Suppressor macrophage treated with lipopolysaccharide for 1 hour (primary cell): ENCODE measurements around the gene SLC25A26.

ENCODE experiments used
- DNase-seq, 3 donors: peaks; one replicate each; pipeline ENCODE4 v3.0.0-alpha.2; 2020 to 2022

Gene SLC25A26, protein sequence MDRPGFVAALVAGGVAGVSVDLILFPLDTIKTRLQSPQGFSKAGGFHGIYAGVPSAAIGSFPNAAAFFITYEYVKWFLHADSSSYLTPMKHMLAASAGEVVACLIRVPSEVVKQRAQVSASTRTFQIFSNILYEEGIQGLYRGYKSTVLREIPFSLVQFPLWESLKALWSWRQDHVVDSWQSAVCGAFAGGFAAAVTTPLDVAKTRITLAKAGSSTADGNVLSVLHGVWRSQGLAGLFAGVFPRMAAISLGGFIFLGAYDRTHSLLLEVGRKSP

DNA sequence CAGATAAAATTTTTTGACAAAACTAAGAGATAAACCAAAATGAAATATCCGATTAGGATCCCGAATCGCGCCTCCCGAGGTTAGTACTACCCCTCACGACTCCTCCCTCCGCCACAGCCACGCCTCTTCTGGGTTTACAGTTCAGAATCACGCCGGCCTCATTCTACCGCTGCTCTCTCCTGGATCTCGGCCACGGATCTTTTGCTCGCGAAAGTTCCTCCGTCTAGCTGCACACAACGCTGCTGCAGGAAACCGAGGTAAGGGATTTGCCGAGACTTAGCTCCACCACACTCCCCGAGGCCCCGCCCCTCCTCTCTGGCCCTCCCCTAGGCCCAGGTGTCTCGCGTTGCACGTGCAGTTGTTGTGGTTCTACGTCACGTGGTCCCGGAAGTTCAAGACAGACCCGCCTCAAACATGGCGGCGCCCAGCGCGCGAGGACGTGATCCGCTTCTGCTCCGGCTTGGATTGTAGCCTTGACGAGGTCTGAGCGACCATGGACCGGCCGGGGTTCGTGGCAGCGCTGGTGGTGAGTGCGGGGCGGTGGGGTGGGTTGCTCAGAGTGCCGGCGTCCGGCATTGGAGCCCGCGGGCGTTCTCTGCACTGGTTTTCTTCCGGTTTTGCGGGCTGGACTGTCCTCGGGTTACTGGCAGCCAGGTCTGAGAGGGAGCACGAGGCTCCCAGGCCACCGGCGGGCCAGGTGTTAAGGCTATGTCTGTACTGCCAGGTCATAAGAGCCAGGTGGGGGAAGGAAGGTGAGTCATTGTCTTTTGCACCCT, at the start of gene SLC25A26:
TSS of gene SLC25A26 (plus strand) at position 400 of the 776 bp plus-strand sequence. CDS start at position 494, 94 bp downstream.
- peak; percentile 88 to 94 (median 93) for DNase-seq

DNA sequence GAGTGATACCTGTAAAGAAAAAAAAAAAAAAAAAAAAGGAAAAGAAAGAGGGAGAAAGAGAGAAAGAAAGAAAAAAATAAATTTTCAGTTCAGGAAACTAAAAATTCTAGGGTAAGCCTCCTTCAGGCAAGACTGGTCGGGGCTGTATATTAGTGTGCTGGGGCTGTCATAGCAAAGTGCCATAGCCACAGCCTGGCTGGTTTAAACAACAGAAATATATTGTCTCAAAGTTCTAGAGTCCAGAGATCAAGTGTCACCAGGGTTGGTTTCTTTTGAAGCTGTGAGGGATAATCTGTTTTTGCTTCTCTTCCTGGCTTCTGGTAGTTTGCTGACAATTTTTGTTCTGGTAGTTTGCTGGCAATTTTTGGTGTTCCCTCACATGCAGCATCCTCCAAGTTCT, 48.4 kb upstream of the SLC25A26 start:
- DNase-seq = no peak

DNA sequence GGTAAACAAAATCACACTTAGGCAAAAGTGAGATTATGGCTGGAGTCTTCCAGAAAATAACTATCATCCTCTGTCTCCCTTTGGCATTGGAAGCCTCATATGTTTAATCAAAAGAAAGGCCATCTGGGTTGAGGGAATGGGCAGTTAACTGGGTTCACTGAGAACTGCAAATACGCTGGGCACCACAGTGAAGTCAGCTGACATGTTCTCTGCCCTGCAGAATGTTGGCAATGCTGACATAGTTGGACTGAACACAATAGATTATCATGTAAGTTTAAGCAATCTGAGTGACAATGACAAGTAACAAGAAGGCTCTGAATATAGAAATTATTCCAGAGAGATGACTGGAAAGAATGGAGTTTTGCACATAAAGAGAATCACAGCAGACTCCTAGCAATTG, 43.8 kb upstream of the SLC25A26 start:
- DNase-seq = peak in 1 of 3 donors; percentile 31

DNA sequence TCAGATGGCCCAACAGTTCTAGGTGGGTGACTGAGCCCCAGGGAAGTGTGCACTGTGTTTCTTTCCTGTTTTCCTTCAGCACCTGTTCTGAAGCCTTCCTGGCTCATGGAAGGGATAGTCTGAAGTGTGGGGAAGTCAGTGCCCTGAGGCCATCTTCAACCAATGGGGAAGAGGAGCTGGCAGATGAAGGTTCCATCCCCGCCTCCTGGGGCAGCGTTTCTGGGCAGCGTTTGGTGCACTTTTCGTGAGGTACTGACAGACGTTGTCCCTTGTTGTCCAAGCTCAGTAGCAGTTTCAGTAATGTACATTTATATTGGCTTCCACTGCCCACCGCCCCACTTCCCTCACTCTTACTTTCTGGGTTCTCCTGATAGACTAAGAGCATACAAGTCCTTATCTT, 42.6 kb upstream of the SLC25A26 start:
- DNase-seq = no peak

DNA sequence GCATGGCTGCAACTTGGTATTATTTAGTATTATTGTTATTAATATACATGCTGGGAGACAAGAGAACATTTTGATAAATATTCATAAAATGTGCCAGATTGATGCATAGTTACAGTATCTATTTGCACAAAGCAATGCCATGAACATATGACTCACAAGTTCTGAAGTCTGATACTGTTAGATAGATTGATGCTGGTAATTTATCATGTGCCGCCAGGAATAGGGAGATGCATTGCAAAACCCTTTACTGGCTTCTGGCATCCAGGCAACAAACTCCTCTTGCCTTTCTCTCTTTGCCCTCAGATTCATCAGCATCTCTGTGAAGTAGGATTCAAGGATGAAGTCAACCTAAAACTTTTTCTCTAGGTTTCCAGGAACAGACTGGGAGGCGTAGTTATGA, 41.0 kb upstream of the SLC25A26 start:
- DNase-seq = no peak

DNA sequence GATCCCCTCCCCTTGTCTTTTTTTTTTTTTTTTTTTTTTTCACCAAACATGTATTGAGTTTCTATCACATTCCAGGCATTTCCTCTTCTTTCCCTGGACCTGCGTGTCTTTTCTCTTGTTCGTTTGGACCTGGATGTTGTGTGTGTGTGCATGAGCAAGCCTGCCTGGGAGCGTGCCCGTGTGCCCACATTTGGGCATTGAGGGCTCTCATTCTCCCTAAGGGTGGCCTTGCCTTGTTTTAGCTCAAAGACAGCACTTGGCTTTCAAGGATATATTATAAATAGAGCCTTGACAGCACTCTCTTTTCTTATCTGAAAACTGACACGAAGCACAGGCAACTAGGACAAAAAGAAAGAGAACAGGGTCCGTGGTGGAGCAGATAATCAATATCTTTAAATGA, 39.0 kb upstream of the SLC25A26 start:
- DNase-seq = no peak

DNA sequence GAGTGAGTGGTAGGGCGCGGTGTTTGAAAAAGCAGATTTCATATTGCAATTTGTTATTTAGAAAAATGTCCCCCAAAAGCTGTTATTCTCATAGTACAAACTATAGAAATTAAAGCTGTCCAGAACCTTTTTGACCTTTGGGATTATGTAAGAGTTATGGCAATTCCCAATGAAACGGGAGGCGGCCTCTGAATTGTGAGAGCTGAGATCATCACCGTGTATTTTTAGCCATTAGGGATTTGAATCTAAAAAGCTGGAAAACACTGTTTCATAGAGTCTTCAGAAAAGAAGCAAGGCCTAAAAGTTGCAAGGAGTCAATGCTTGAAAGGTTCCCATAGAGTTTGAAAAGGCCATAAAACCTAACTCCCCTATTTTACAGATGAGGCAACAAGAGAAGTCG, 38.6 kb upstream of the SLC25A26 start:
- DNase-seq = no peak

DNA sequence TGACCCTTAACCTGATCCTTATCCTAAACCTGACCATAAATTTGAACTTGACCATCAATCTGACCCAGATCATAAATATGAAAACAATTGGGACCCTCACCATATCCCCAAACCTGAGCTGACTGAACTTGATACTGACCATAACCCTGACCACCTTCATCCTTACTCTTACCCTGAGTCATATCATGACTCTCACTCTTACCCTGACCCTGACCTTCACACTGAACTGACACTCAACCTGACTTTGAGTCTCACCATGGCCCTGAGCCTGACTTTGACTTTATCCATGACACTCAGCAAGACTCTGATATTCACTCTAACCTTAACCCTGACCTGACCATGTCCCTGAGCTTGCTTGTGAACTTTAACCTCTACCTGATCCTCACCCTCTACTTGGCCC, 34.3 kb upstream of the SLC25A26 start:
- DNase-seq = no peak

DNA sequence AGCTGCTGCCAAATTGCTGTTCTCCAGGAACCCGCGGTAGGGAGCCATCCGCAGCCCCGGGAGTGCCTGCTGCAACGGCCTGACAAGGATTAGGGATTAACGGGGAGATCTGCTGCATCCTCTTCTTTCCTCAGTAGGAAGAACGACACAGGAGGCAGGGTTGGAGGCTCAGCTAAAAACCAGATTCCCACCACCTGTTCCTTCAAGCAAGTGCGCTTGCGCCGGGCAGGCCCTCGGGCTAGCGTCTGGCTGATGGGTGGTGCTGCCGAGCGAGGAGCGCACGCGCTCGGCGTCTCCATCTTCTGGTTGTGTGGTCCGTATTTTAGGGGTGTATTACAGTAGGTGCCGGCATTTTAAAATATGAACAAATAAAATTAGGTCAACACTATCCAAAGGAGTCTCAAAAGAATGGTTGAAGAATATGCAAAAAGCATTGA, 25.4 kb upstream of the SLC25A26 start:
- DNase-seq = peak in 1 of 3 donors; percentile 2

DNA sequence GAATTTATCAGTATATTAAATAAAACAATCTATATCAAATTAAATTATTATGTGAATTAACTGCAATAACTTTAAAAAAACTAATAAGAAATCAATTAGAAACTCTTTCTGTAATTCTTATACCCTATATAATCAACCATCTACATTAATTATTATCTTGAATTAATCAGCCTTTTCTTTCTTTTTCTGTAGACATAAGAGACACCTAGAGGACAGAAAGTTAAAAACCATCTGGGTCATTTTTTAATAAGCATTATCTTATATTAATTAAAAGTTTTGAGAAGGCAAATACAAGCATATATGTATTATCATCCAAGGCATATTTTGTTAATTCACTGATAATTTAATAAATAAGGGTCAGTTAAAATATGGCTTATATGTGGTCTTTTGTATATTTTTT, 24.2 kb upstream of the SLC25A26 start:
- no peak for DNase-seq

DNA sequence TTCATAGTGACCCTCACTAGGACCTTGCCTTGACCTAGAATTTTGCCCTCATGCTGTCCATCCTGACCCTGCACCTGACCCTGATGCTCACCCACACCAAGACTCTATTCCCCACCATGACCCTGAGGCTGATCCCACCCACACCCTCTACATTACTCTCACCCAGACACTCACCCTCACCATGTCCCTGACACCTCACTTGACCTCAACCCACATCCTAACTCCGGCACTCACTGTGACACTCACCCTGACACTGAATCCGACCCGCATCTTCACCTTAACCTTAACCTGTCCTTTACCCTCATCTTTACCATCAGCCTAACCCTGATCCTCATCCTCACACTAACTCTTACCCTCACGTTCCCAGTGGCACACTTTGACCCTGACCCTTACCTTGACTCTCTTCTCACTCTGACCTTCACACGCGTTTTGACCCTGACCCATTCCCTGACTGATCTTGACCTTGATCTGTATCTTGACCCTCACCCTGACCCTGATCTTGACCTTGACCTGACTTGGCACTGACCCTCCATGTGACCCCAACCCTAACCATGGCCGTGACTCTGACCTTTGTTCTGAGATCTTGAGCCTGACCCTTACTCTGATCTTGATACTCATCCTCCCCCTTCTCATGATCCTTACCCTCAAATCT, 22.2 kb upstream of the SLC25A26 start:
- no peak for DNase-seq

DNA sequence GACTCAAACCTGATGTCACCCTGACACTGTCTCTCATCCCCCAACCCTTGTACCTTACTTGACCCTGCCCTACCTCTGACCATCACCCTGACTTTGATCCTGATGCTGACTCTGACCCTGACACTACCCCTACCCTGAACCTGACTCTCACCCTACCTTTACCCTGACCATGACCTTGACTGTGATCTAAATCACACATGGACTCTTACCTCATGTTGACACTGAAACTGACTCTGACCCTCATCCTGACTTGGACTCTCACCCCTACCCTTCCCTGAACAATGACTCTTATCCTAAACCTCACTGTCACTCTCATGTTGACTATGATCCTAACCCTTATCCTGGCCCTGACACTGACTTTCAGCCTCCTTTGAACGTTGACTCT, 21.7 kb upstream of the SLC25A26 start:
- no peak for DNase-seq

DNA sequence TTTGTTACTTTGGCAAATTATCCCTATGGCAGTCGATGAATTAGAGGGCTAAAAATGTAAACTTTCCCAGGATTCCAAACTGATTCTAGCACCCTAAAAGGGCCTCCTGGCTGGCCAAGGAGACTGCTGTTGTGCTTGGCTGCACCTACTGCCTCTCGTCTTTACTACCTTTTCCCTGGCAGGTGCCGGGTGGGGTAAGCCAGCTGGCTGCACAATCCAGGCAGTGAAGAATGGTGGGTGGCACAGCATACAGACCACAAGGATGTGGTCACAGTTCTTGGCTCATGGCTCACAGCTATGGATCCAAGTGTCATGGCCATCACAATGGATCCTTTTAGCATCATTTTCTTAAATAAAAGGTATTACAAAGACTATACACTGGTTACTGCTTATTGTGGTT, 20.7 kb upstream of the SLC25A26 start:
- DNase-seq = no peak

DNA sequence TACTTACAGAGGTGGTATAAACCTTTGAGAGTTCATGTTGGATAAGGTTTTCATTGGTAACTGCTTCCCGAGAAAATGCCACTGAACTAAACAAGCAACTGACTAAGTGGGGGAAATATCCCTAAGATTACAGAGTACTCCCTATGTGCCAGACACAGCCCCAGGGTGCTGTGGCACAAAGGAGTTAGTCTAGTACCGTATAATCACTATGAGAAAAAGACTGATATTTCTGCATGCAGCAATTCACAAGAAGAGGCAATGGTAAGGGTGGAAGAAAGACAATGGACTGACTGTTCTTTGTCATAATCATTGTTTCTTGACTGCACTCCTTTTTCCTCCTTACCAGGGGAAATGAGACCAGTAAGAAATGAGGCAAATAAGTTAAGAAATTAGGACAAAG, 20.0 kb upstream of the SLC25A26 start:
- DNase-seq = no peak

DNA sequence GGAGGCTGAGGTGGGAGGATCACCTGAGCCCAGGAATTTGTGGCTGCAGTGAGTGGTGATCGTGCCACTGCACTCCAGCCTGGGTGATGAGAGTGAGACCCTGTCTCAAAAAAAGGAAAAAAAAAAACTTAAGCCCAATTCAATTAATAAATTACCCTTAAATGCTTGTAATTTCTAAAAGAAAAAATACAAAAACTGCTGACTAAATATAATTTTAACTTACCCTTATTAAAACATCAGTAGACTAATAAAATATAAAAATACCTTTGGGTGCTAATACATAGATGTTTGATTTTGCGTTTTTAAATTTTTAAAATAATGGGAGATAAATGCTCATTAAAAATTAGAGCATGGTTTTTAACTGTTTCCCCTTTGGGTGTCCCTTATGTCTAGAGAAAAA, 17.5 kb upstream of the SLC25A26 start:
- DNase-seq = no peak

DNA sequence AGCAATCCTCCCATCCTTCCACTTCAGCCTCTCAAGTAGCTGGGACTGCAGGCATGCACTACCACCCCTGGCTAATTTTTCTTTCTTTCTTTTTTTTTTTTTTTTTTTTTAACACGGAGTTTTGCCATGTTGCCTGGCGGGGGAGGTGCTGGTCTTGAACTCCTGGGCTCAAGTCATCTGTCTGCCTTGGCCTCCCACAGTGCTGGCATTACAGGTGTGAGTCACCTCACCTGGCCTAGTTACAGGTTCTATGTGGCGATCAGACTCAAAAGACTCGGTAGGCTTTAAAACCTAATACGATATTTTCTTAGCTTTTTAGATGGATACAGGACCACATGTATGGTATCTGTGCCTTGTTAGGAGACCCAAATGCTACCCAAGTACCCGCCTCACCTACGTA, 14.0 kb upstream of the SLC25A26 start:
- no peak for DNase-seq

DNA sequence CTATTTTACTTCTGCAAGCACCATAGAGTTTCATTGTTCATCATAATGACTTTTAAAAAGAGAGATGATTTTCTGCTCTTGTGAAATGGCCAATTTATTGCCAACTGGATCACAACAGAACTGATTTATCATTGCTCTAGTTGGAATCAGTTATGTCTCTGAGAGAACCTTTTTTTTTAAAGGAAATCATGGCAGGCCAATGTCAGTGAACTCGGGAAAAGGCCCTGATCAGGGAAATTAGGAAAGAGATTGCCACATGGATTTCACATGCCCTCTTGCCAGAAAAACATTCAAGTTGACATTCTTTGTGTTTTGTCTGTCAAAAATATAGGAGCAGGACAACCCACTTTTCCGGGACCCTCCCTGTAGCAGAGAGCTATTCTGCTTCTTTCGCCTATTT, 12.6 kb upstream of the SLC25A26 start:
- no peak for DNase-seq

DNA sequence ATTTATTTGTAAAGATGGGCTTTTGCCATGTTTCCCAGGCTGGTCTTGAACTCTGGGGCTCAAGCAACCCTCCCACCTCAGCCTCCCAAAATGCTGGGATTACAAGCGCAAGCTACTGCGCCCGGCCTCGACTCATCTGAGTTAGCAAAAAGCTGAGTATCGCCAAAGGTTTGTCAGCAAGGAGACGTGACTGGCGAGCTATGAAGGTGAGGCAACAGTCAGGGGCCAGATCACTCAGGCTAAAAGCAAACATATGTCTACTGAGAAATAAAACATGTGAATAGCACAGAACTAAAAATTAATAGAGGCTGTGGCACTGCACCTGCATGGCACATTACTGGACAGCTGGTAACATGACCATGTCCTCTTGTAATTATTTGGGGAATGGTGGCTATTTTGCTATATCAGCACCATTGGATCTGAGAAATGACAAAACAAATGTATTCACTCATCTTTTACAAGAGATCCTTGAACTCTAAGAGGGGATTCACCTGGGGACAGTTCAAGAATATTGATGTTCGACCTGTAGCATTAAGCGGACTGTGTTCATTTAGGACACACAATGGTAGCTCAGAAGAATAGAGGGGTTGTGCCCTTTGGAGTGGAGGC, 10.0 kb upstream of the SLC25A26 start:
- DNase-seq = no peak

DNA sequence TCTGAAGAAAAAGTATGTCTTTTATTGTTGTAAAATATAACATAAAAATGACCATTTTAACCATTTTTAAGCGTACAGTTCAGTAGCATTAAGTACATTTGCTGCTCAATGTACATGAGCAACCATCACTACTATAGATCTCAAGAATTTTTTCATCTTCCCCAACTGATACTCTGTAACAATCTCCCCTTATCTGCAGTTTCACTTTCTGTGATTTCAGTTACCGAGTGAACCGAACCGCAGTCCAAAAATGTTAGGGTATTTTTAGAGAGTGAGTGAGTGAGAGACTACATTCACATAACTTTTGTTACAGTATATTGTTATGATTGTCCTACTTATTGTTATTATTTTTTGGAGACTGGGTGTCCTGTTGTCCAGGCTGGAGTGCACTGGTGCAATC, 9.0 kb upstream of the SLC25A26 start:
- DNase-seq = no peak

DNA sequence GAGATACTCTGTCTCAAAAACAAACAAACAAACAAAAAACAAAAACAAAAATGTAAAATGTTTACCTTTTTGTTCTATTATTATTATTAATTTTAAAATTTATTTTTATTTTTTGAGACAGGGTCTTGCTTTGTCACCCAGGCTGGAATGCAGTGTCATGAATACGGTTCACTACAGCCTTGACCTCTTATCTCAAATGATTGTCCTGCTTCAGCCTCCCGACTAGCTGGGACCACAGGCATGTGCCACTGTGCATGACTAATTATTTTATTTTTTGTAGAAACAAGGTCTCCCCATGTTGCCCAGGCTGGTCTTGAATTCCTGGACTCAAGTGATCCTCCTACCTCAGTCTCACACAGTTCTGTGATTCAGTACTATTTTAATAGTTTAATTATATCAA, 5.7 kb upstream of the SLC25A26 start:
- DNase-seq = no peak

DNA sequence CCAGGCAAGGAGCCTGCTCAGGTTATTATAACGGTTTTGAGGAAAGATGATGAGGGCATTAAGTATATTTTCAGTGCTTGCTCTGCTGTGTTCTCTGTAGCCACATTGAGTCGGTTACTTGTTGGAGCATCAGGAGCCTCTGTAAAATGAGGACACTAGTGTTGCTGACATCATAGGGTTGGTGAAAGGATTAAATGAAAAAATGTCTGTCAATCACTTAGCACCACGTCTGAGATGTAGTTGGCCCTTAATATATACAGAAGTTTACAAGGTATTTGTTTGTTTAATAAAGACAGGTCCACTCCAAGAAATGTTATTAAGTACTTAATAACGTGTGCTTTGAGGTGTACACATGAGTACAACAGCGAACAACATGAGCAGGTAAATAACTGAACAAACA, 735 bp upstream of the SLC25A26 start:
- no peak for DNase-seq

DNA sequence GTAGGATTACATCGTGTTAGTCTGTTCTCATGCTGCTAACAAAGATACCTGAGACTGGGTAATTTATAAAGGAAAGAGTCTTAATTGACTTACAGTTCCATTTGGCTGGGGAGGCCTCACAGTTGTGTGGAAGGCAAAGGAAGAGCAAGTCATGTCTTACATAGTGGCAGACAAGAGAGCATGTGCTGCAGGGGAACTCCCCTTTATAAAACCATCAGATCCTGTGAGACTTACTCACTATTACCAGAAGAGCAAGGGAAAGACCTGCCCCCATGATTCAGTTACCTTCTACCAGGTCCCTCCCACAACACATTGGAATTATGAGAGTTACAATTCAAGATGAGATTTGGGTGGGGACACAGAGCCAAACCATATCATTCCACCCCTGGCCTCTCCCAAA, 3.4 kb downstream of the SLC25A26 start:
- peak; percentile 58 to 72 (median 64) for DNase-seq

DNA sequence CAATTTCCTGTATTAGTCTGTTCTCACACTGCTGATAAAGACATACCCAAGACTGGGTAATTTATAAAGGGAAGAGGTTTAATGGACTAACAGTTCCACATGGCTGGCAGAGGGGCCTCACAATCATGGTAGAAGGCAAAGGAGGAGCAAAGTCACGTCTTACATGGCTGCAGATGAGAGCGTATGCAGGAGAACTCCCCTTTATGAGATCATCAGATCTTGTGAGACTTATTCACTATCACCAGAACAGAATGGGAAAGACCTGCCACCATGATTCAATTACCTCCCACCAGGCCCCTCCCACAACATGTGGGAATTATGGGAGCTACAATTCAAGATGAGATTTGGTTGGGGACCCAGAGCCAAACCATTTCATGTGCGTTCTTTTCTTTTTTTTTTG, 5.3 kb downstream of the SLC25A26 start:
- DNase-seq = peak; percentile 42 to 66 (median 57)

DNA sequence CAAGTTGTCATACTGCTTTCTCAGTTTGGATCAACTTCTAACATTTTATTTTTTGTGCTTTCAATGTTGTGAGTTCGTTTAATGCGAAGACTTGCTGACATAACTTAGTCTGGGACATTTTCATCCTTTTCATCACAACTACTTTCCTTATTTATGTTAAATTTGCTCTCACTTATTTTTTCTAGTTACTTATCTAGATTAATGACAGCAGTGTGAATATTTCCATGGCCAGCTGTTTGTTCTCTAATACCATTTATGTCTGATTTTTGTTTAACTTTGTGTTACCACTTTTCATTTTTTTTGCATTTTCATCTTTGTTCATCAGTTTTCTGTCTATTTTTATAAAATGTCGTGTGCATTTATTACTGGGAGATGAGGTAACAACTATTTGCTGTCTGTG, 6.2 kb downstream of the SLC25A26 start:
- DNase-seq = no peak
